ENCODE measurements around the gene PER1. TPM values are rescaled to one million over a fixed set of nuclear protein-coding genes. Genes with fewer than 3 reads are reported as not detected.

PER1 gene
- total and polyA plus RNA-seq, 2 of the 13 experiments (the other 11 are each of a cell fraction or from before 2014, with no cell fraction given) = 2.6 to 3.6 TPM

- TF ChIP-seq, protein P1, sequence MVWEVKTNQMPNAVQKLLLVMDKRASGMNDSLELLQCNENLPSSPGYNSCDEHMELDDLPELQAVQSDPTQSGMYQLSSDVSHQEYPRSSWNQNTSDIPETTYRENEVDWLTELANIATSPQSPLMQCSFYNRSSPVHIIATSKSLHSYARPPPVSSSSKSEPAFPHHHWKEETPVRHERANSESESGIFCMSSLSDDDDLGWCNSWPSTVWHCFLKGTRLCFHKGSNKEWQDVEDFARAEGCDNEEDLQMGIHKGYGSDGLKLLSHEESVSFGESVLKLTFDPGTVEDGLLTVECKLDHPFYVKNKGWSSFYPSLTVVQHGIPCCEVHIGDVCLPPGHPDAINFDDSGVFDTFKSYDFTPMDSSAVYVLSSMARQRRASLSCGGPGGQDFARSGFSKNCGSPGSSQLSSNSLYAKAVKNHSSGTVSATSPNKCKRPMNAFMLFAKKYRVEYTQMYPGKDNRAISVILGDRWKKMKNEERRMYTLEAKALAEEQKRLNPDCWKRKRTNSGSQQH (CRISPR knock-in tag; IDR thresholded peaks at IDR 0.05; ENCODE audit: low read depth) = no peak
- TF ChIP-seq SRF (IDR thresholded peaks at IDR 0.05; ENCODE audit: low read depth, low read length) (no peak), ZNF766 (CRISPR knock-in tag; IDR thresholded peaks at IDR 0.05; ENCODE audit: borderline replicate concordance) (no peak), ZSCAN21 (CRISPR knock-in tag; IDR thresholded peaks at IDR 0.05; ENCODE audit: borderline replicate concordance) (no peak), SIX4 (CRISPR knock-in tag; IDR thresholded peaks at IDR 0.05) (no peak), YEATS2 (CRISPR knock-in tag; IDR thresholded peaks at IDR 0.05; ENCODE audit: borderline replicate concordance) (no peak), SRSF4 (IDR thresholded peaks at IDR 0.05; ENCODE audit: low read depth, low read length, poor library complexity, severe bottlenecking) (no peak), ZBTB7B (CRISPR knock-in tag; IDR thresholded peaks at IDR 0.05) (peak; percentile 2; the same call in 1 of the 2 replicates), ZNF496 (CRISPR knock-in tag; IDR thresholded peaks at IDR 0.05; ENCODE audit: insufficient replicate concordance) (no peak), LCORL (IDR thresholded peaks at IDR 0.05) (no peak), LCORL (CRISPR knock-in tag; IDR thresholded peaks at IDR 0.05) (no peak), REPIN1 (CRISPR knock-in tag; IDR thresholded peaks at IDR 0.05; ENCODE audit: borderline replicate concordance, low read depth) (no peak), EZH2 (conservative IDR thresholded peaks at IDR 0.05; ENCODE audit: low read depth, low read length) (no peak), POLR2A (IDR thresholded peaks at IDR 0.05; ENCODE audit: insufficient read depth in 1 of 2, low read depth in 2 of 2, low read length in 2 of 2) (no peak), GATAD2A (CRISPR knock-in tag; IDR thresholded peaks at IDR 0.05) (no peak), GMEB1 (CRISPR knock-in tag; IDR thresholded peaks at IDR 0.05; ENCODE audit: borderline replicate concordance) (no peak), ZNF879 (CRISPR knock-in tag; IDR thresholded peaks at IDR 0.05) (no peak), USF2 (IDR thresholded peaks at IDR 0.05; ENCODE audit: low read depth, low read length) (no peak), USF2 (CRISPR knock-in tag; IDR thresholded peaks at IDR 0.05; ENCODE audit: borderline replicate concordance) (no peak), TIGD3 (CRISPR knock-in tag; IDR thresholded peaks at IDR 0.05; ENCODE audit: borderline replicate concordance) (no peak)
- TF ChIP-seq, protein P2, sequence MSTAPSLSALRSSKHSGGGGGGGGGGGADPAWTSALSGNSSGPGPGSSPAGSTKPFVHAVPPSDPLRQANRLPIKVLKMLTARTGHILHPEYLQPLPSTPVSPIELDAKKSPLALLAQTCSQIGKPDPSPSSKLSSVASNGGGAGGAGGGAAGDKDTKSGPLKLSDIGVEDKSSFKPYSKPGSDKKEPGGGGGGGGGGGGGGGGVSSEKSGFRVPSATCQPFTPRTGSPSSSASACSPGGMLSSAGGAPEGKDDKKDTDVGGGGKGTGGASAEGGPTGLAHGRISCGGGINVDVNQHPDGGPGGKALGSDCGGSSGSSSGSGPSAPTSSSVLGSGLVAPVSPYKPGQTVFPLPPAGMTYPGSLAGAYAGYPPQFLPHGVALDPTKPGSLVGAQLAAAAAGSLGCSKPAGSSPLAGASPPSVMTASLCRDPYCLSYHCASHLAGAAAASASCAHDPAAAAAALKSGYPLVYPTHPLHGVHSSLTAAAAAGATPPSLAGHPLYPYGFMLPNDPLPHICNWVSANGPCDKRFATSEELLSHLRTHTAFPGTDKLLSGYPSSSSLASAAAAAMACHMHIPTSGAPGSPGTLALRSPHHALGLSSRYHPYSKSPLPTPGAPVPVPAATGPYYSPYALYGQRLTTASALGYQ (CRISPR knock-in tag; IDR thresholded peaks at IDR 0.05) = no peak
- TF ChIP-seq, protein P3, sequence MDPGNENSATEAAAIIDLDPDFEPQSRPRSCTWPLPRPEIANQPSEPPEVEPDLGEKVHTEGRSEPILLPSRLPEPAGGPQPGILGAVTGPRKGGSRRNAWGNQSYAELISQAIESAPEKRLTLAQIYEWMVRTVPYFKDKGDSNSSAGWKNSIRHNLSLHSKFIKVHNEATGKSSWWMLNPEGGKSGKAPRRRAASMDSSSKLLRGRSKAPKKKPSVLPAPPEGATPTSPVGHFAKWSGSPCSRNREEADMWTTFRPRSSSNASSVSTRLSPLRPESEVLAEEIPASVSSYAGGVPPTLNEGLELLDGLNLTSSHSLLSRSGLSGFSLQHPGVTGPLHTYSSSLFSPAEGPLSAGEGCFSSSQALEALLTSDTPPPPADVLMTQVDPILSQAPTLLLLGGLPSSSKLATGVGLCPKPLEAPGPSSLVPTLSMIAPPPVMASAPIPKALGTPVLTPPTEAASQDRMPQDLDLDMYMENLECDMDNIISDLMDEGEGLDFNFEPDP (CRISPR knock-in tag; conservative IDR thresholded peaks at IDR 0.05) = no peak
Measured at GRCh38 chr17:8175795-8176196, 23.6 kb upstream of the PER1 start (continued).

All from HepG2 (cell line).